NCI-H2227 treated with DMSO at 0.1 percent for 48 hours (cell line): Measurements from ENCODE around the gene ZNF785.
"Not testable (repeated sequence)": the region's sequence is repeated elsewhere in the genome, so short reads cannot be mapped to it uniquely, and the experiment has no call there.

Experiments used
- DNase-seq: peaks from one replicate; lab custom pipeline; 2025; lab: John Stamatoyannopoulos, UW

Gene ZNF785

DNA sequence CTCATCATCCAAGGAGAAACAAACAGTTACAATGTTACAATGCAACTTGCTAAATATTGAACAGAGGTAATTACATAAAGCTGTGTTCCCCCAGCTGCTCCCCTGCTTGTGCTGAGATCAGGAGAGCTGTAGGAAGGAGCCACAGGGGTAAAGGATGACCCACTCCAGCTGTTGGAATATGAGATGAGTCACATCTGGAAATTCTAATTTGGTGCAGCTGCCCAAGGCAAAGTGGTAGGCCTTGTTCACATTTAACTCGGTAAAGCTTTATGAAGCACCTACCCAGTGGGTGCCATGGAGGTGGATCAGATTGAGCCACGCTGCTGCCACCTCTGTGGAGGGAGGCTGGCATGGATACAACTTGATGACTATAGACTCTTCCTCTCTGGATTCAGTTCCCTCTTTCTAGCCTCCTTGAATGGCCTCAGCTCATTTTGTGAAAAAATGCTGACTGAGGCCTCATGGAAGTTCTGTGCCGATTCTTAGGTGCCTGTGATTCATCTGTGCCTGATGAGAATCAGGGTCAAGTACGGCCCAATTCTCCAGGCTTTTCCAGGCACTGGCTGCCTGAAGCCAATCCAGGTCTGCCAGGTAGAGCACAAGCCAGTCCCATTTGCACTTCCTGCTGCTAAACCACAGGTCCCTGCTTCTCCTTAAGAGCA is 17.2 kb upstream of the ZNF785 start:
- DNase-seq = no peak

DNA sequence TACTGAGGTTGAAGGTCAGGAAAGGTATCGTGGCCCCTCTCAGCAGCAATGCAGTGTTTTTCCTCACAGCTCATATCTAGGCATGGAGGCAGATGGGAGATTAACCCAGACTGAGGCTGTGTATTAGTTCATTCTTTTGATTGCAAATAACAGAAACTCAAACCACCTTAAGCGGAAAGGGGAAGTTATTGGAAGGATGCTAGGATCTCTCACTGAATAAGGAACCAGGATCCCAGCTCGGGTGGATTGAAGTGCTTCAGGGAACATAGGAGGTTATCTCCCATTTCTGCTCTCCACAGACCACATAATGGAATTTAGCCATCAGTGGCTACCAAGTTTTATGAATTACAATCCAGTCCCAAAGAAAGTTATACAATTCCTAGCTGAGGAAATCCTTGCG is 16.5 kb upstream of the ZNF785 start:
- no peak for DNase-seq

DNA sequence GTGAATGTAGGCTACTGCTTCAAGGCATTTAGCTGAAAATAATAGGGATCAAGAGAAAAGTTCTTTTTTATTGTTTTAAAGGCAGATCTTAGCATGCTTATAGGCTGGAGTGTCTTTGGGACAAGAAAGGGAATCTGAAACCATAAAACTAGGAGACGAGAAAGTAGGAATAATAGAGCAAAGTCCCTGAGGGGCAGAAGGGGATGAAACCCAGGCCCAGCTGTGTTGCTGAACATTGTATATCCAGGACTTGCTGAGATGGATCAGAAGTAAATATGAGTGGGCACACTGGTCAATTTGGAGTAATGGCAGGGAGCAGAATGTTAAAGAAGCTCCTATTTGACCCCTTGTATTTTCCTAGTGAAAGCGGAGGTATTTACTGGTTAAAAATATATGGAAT is 15.4 kb upstream of the ZNF785 start:
- DNase-seq = no peak

DNA sequence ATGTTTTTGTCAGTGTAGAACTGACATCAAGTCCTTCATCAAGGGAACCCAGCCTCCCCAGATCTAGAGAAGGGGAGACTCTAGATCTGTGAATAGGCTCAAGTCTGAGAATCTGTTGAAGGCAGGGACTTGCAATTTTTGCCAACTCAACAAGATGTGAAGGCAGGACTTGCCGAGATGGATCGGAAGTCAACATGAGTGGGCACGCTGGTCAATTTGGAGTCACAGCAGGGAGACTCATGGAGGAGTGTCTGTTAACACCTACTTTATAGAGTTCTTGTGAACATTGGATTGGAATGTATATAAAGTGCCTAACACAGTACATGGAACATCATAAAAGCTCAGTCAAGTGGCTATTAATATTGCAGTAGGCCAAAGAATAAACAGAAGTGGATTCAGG is 14.7 kb upstream of the ZNF785 start:
- DNase-seq = no peak

DNA sequence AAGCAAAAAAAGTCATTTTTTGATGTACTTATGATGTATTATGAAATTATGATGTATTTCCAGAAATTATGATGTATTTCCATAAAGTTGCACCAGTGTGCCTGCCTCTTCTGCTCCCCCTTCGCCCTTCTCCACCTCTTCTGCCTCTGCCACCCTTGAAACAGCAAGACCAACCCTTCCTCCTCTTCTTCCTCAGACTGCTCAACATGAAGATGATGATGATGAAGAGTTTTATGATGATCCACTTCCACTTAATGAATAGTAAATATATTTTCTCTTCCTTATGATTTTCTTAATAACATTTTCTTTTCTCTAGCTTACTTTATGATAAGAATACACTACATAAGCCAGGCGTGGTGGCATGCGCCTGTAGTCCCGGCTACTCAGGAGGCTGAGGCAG is 7.4 kb upstream of the ZNF785 start:
- DNase-seq = no peak

DNA sequence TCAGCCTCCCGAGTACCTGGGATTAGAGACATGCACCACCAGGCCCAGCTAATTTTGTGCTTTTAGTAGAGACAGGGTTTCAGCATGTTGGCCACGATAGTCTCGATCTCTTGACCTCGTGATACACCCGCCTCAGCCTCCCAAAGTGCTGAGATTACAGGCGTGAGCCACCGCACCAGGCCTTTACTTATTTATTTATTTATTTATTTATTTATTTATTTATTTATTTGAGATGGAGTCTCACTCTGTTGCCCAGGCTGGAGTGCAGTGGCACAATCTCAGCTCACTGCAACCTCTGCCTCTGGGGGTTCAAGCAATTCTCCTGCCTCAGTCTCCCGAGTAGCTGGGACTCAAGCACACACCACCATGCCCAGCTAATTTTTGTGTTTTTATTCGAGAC is 5.4 kb upstream of the ZNF785 start:
- not testable (repeated sequence) for DNase-seq

DNA sequence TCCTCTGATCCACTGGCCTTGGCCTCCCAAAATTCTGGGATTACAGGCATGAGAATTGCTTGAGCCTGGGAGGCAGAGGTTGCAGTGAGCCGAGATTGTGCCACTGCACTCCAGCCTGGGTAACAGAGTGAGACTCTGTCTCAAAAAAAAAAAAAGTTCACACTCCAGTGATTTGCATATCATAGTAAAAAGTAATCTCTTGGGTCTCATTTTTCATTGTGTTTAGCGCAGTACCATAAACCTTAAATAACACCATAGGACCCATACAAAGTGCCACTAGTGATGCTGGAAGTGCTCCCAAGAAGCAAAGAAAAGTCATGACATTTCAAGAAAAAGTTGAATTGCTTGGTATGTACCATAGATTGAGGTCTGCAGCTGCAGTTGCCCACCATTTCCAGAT is 4.1 kb upstream of the ZNF785 start:
- not testable (repeated sequence) for DNase-seq

DNA sequence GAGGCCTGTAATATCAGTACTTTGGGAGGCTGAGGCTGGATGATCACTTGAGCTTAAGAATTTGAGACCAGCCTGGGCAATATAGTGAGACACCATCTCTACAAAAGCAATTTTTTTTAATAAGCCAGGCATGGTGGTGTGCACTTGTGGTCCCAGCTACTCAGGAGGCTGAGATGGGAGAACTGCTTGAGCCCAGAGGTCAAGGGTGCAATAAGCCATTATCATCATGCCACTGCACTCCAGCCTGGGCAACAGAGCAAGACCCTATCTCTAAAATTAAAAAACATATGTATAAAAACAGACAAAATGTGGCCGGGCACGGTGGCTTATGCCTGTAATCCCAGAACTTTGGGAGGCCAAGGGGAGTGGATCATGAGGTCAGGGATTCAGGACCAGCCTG is 3.2 kb upstream of the ZNF785 start:
- DNase-seq = no peak

DNA sequence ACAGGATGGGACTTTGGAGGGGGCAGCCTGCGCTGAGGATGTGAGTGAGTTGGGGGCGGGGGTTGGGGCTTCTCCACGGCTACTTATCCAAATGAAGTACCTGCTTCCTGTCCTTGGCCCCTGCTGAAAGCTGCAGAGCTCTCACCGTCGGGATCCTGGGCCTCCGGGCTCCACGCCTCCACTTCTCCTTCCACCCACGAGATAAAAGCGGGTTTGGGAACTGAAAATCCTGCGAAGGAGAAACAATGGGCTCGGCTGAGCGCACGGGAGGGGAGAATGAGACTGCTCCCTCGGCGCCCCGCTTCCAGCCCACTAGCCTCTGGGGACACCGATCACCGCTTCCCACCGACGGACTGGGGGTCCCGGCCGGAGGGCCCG is 486 bp downstream of the ZNF785 start:
- peak; percentile 37 for DNase-seq

DNA sequence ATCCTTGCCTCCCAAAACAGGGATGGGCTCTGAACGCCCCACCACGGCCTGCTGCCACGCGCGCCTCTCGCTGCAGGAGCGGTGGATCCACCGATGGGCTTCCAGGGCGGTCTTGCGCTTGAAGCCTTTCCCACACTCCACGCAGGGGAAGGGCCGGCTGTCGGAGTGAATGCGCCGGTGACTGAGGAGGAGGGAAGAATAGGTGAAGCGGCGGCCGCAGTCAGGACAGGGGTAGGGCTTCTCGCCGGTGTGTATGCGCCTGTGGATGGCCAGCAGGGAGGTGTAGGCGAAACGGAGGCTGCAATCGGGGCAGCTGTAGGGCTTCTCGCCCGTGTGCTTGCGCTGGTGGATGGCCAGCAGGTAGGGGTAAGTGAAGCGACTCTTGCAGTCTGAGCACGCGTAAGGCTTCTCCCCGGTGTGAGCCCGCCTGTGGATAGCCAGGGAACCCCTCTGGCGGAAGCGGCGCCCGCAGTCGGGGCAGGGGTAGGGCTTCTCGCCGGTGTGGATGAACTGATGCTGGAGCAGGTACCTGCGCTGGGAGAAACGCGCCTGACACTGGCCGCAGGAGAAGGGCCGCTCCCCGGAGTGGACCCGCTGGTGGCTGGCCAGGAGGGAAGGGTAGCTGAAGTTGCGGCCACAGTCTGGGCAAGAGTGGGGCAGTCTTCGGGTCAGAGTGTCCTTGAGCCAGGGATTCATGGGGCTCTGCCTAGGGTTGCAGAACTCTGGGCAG is 2.7 kb downstream of the ZNF785 start:
- DNase-seq = no peak

DNA sequence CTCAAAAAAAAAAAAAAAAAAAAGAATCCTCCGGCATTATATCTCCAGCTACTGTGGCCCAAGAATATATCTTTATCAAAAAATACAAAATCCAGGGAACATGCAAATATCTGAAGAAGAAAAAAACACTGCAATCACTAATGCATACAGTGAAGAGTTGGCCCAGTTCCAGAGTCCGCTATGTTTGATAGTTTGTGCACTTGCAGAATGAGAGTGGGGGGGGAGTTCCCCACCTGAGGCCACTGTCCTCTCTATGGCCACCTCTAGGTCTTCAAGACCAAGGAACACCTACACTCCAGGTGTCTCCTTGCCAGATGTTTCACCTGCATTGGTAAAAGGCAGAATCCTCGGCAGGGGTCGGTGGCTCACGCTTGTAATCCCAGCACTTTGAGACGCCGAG is 4.0 kb downstream of the ZNF785 start:
- no peak for DNase-seq

DNA sequence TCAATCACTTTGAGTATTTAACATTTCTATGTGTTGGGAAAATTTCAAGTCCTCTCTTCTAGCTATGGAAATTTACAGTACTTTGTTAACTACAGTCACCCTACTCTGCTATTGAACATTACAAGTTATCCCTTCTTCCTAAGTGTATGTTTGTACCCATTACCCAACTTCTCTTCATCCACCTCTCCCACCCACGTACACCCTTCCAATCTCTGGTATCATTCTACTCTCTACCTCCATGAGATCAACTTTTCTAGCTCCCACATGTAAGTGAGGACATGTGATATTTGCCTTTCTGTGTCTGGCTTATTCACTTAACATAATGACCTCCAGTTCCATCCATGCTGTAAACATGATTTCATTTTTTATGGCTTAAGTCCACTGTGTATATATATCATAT is 10.8 kb downstream of the ZNF785 start:
- no peak for DNase-seq

DNA sequence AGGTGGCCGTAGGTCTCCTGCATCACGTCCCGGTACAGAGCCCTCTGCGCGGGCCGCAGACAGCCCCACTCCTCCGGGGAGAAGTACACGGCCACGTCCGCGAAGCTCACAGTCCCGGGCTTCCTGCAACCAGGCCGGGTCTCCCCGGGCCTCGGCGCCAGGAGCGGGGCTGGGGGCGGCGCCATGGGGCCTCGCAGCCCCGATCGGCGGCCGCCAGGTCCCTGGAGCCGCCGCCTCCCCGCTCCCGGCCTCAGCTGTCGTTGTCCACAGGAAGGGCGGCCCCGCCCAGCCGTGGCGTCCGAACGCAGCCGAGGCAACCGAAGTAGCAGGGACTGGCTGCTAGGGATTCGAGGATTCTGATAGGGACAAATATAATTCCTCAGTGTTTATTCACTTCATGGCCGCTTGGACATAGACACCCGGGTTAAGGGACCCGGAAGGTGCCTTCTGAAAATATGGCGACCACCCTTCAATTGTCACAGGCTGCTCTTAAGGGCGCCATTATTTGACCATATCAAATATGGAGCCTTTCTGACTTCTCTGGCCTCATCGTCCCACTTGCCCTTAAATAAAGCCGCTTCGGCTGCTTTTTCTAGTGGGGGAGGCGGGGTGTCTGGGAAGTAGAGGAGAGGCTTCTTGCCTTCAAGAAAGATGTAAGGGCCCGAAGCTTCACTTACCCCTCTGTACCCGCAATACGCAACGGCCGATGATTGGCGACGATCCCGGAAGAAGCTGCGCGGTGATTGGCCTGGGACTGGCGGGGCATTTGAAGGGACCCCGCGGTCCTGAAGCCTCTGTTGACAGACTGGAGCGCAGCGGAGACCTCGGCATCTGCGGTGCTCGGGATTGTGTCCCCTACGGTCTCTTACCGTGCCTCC is 13.8 kb downstream of the ZNF785 start, which contains the start of gene ZNF688:
Gene ZNF688 (minus strand): TSS at position 270 of the 878 bp plus-strand sequence. CDS start 85 bp downstream, at position 185.
- peak; percentile 98 for DNase-seq

DNA sequence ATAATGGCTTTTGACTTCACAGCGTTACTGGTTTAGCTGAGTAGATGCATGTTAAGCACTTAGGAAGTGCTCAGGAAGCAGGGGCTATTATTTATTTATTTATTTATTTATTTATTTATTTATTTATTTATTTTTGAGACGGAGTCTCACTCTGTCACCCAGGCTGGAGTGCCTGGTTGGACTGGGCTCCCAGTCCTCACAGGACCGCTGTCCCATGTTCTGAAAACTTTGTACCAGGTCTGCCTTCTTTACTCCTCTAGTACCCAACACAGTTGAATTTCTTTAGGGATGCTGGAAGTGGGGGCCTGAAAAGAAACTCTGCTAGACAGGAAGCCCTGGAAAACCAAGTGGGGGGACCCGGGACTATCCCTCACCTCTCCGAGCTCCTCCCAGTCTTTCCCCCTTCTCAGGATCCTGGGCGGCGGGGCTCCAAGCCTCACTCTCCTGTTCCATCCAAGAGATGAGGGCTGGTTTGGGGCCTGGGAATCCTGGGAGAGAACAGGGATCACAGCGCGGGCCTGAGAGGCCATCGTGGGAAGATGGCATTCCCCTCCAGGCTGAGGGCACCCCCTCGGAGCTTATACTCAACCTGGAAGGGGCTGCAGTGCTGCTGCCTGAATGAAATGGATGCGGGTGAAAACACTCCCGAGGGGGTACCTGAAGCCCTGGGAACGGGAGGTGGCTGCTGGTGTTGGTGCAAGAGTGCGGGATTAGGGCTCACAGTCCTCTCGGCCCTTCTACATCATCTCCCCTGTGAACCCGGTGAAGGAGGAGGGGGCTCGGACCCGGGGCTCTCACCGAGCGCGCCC is 14.7 kb downstream of the ZNF785 start:
- no peak for DNase-seq

DNA sequence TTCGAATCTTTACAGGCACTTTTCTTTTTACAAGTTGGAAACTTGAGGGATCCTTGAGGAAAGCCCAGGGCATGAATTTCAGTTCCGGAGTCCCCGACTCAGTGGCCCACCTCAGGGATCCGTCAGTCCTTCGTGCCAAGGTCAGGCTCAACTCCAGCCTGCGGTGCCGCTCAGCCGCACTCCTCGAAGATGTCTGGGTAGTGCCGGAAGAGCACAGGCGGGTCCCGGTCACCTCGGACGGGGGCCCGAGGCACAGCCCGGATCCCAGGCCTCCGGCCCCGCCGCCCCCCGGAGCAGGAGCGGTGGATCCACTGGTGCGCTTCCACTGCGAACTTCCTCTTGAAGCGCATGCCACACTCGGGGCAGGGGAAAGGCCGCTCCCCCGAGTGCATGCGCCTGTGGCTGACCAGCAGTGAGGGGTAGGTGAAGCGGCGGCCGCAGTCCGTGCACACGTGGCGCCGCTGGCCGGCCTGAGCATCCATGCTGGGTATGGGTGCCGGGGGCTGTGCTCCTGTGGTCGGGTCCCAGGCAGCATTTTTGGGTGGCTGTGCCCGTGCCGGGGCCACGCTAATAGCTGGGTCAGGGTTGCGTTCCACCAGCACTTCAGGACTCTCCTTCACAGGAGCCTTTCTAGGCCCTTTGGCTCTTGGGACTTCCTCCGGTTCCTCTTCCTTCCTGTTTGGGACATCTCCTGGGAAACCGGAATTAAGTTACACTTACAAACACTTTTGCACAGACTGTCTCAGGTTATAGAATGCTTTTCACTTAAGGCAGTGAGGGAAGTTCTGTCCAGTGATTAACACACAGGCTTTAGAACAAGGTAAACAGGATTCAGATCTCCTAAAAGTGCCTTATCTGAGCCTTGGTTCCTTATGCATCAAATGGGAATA is 15.5 kb downstream of the ZNF785 start:
- no peak for DNase-seq

DNA sequence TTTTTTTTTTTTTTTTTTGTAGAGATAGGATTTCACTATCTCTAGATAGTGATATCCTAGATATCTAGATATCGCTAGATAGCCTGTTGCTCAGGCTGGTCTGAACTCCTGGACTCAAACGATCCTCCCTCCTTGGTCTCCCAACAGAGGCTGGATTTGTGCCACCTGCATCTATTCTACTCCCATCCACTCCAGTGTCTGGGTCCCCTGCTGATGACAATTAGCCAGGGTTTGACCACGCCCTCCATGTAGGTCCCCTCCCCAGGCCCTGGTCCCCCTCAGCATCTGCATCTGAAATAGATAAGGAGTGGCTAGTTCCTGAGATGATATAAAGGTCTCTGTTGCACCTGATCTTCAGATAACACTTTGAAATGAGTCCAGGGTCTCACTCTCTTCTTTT is 16.2 kb downstream of the ZNF785 start:
- no peak for DNase-seq

DNA sequence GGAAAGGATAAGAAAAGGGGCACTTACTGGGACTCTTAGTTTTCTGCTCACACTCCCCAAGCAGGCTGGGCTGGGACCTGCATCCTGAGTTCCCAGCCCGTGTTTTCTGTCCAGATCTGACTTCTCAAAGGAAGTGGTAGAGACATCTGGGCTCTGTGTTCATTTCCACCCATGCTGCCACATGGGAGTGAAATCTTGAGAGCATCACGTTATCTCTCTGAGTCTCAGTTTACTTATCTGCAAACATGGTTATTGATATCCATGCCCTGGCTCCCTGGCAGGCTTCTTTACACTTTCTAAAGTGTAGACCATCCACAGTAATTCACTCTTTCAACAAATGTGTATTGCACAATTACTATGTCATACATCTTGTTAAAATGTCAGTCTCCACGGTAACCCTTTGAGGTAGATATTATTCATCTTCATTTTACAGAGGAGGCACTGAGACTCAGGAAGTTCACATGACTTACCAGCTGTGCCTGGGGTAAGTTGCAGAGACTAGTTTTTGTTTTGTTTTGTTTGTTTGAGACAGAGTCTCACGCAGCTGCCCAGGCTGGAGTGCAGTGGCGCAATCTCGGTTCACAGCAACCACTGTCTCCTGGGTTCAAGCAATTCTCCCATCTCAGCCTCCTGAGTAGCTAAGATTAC is 17.4 kb downstream of the ZNF785 start:
- no peak for DNase-seq

DNA sequence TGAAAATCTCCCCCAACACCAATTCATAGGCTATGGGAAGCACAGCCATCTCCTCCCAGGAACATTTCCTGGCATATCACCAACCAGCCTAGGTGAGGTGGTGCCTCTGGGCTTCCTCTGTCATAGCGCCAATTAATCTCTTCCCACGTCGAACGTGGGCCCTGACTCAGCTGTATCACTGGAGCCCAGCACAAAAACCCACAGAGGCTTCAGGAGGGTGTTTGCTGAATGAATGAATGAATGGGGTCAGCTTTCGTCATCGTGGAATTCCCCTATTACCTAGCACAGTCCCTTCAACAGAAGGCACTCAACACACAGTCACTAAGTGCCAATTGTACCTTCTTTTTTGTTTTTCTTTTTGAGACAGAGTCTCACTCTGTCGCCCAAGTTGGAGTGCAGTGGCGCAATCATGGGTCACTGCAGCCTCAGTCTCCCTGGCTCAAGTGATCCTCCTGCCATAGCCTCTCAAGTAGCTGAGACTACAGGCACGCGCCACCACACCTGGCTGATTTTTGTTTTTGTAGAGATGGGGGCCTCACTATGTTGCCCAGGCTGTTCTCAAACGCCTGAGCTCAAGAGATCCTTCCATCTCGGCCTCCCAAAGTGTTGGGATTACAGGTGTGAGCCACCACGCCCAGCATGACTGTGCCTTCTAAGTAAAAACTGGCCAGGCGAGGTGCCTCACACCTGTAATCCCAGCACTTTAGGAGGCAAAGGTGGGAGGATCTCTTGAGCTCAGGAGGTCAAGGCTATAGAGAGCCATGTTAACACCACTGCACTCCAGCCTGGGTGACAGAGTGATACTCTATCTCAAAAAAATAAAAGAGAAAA is 18.1 kb downstream of the ZNF785 start:
- DNase-seq = no peak

DNA sequence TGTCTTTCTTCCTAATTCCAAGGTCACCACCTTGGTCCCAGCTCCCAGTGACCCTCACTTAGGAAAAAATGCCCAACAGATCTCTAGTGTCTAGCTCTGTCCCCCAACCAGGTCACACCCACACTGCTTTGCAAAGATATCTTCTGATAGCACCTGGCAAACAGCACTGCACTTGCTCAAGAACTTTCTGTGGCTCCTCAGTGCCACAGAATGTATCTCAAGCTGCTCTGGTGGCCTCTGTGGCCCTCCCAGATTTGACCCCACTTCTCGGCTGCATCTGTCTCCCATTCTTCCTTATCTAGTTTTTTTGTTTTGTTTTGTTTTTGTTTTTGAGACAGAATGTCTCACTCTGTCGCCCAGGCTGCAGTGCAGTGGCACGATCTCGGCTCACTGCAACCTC is 19.0 kb downstream of the ZNF785 start:
- no peak for DNase-seq

DNA sequence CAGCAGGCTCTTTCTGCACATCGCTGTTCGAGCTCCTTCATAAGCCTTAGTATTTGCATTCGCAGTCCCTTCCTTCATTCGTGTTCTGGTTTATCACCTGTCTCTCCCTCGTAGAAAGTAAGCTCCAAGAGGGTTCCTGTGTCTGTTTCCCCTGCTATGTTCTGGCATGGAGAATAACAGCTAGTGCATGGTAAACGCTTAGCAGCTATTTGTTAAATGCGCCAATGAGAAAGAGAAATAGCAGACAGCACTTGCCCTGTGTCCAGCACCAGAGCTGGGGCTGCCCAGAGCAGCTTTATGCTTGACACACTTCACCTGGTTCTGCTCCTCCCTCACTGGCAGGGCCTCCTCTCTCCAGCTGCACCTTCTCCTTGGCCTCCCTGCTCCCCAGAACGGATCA is 19.5 kb downstream of the ZNF785 start:
- no peak for DNase-seq
